ENCODE data around the gene WDR27.

DNA sequence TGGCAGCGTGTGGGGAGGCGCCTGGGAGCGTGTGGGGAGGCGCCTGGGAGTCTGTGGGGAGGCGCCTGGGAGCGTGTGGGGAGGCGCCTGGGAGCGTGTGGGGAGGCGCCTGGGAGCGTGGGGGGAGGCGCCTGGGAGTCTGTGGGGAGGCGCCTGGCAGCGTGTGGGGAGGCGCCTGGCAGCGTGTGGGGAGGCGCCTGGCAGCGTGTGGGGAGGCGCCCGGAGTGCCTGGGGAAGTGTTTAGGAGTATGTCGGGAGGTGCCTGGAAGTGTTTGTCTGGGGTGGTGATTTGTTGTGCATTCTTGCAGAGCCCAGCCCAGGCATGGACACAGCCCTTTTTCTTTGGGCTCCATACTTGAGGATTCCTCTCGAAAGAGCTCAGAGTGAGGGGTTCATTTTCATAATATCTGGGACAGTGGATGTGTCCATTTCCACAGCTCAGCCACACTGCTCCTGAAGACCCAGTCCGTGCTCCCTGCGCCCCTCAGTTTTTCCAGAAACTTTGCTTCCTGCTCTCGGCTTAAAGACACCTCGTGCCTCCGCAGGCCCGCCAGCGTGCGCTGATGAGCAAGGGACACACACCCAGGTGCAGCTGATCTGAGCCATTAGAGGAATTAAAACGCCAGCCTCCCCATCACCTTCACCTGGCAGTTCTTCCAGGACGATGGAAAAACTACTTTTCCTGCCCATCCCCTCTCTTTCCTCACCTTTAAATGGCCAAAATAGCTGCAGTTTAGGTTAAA, 276.0 kb downstream of the WDR27 start:
- TF ChIP-seq, protein P1, sequence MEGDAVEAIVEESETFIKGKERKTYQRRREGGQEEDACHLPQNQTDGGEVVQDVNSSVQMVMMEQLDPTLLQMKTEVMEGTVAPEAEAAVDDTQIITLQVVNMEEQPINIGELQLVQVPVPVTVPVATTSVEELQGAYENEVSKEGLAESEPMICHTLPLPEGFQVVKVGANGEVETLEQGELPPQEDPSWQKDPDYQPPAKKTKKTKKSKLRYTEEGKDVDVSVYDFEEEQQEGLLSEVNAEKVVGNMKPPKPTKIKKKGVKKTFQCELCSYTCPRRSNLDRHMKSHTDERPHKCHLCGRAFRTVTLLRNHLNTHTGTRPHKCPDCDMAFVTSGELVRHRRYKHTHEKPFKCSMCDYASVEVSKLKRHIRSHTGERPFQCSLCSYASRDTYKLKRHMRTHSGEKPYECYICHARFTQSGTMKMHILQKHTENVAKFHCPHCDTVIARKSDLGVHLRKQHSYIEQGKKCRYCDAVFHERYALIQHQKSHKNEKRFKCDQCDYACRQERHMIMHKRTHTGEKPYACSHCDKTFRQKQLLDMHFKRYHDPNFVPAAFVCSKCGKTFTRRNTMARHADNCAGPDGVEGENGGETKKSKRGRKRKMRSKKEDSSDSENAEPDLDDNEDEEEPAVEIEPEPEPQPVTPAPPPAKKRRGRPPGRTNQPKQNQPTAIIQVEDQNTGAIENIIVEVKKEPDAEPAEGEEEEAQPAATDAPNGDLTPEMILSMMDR (IDR thresholded peaks at IDR 0.05): no peak
- TF ChIP-seq POLR2A (IDR thresholded peaks at IDR 0.05): no peak
